ENCODE results near the gene PBX1. TPM values are rescaled to one million over a fixed set of nuclear protein-coding genes. Genes with fewer than 3 reads are reported as not detected.
A peak's percentile ranks its signal among the peaks of the same experiment; 100 is the strongest.

Gene PBX1
- total and polyA plus RNA-seq, 7 donors: 6.7 to 168 (median 118) TPM

DNA sequence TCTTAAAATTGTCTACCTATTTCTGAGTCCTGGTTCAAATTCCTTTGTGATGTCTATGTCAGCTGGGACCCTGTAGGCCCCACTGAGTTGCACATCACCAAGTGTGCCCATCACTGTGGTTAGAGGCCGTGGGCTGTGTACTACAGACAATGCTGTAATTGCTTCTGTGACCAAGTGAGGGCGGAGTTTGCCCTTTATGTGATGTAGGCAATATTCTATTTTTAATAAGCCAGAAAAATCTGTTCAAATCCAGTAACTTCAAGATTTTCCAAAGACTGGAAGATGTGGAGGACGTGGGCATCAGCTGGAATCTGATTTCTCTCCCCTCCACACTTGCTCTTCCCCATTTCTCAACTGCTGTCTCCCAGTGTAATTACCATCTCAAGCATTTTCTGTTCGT, 215.4 kb downstream of the PBX1 start:
- intact Hi-C loops (cut with DNase I): loop anchor here (5.0 kb wide), 1 partner anchor 67 kb away; no protein-coding TSS in a partner anchor
- no peaks in the 10 kb centered on the region for H3K9me3 ChIP-seq
- no peak for TF ChIP-seq EP300 (IDR thresholded peaks at IDR 0.05)
- no peak for TF ChIP-seq POLR2AphosphoS5 (IDR thresholded peaks at IDR 0.05)
- TF ChIP-seq POLR2A (IDR thresholded peaks at IDR 0.05): no peak
- TF ChIP-seq, protein P1, sequence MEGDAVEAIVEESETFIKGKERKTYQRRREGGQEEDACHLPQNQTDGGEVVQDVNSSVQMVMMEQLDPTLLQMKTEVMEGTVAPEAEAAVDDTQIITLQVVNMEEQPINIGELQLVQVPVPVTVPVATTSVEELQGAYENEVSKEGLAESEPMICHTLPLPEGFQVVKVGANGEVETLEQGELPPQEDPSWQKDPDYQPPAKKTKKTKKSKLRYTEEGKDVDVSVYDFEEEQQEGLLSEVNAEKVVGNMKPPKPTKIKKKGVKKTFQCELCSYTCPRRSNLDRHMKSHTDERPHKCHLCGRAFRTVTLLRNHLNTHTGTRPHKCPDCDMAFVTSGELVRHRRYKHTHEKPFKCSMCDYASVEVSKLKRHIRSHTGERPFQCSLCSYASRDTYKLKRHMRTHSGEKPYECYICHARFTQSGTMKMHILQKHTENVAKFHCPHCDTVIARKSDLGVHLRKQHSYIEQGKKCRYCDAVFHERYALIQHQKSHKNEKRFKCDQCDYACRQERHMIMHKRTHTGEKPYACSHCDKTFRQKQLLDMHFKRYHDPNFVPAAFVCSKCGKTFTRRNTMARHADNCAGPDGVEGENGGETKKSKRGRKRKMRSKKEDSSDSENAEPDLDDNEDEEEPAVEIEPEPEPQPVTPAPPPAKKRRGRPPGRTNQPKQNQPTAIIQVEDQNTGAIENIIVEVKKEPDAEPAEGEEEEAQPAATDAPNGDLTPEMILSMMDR (IDR thresholded peaks at IDR 0.05): no peak
- no peak for DNase-seq
- no peak overlapping the region for H3K4me3 ChIP-seq
- H3K36me3 ChIP-seq: no peaks in the 10 kb centered on the region
- 41 to 70% methylated on average over 4 of the region's 4 CpGs for WGBS, 2 donors
- peaks cover 0 to 93% (median 84%) of the 10 kb centered on the region in 4 donors for H3K4me1 ChIP-seq
- H3K27me3 ChIP-seq: no peaks in the 10 kb centered on the region
- H3K27ac ChIP-seq: peak overlapping the region; percentile 72 to 87 (median 80)

DNA sequence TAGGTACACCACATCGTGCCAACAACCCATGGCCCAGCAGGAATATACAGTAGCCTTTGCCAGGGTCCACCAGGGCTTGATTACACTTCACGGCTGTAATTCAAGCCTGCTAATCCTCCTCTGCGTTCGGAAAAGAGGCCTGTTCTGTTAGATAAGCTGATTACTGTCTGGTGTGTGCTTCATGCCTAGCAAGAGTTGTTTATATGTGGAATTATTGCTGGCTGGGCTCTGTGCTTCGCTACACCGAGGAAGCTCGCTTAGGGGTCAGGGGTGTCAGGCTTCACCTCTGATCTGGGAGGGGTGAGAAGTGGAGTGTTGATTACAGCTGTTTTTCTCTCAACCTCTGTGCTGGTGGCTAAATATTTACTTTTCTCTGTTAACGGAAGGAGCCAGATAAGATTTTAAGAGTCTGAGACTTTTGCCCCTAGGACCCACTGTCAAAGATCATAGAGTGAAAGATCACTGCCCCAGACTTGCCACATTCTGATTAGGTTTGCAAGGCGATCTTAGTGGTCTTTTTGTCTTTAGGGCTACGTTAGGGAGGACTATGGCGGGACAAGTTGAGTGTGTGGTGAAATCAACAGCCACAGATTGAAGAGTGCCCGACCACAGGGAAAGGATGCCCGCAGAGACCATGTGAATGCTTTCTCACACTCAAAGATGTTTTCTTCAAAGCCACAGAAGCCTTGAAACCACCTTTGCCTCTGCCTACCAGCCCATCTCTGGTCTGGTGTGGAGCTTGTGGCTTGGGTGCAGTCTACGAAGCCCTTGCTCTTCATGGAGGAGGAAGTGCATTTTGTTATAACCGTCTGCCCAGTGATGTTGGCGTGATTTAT, 216.1 kb downstream of the PBX1 start:
- Histone ChIP-seq H3K36me3 (no peaks in the 10 kb centered on the region), H3K4me1 (peaks cover 0 to 94% (median 85%) of the 10 kb centered on the region in 4 donors), H3K9me3 (no peaks in the 10 kb centered on the region), H3K27me3 (no peaks in the 10 kb centered on the region), H3K4me3 (no peak overlapping the region), H3K27ac (peak overlapping the region; percentile 72 to 87 (median 80))
- 26 to 56% methylated on average over 16 of the region's 16 CpGs for WGBS, 2 donors
- intact Hi-C loops (cut with DNase I): loop anchor here (5.0 kb wide), 1 partner anchor 68 kb away; no protein-coding TSS in a partner anchor
- no peak for DNase-seq
- no peak for TF ChIP-seq EP300 (IDR thresholded peaks at IDR 0.05)
- peak in 1 of 4 donors; percentile 13 for TF ChIP-seq POLR2AphosphoS5 (IDR thresholded peaks at IDR 0.05)

DNA sequence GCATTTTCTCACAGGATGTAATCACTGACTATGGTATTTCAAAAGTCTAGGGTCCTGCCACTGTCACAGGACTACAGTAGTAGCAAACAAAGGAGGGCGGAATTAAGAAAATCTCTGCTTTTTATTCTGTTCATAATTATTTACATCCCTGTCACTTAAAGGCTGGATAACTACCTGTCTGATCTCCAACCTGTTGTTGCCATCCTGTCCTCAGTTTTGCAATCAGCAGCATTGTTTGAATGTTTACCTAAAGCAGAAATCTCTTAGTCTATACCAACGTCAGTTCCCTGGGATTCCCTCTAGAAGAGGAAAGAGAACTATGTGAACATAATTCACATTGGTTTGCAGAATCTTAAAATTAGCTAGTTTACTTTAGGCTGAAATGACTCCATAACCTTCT, 218.5 kb downstream of the PBX1 start:
- H3K9me3 ChIP-seq: no peaks in the 10 kb centered on the region
- H3K27me3 ChIP-seq: no peaks in the 10 kb centered on the region
- no peaks in the 10 kb centered on the region for H3K36me3 ChIP-seq
- TF ChIP-seq, protein P1 (IDR thresholded peaks at IDR 0.05): no peak
- TF ChIP-seq EP300 (IDR thresholded peaks at IDR 0.05) (no peak), POLR2A (IDR thresholded peaks at IDR 0.05) (no peak), POLR2AphosphoS5 (IDR thresholded peaks at IDR 0.05) (no peak)
- intact Hi-C loops (cut with DNase I): no loop called here
- no peak overlapping the region for H3K4me3 ChIP-seq
- peaks cover 0 to 90% (median 85%) of the 10 kb centered on the region in 4 donors for H3K4me1 ChIP-seq
- DNase-seq: no peak
- peak overlapping the region in 2 of 4 donors; percentile 0 to 17 for H3K27ac ChIP-seq
- WGBS, 2 donors: 66 to 74% methylated on average over 2 of the region's 2 CpGs

DNA sequence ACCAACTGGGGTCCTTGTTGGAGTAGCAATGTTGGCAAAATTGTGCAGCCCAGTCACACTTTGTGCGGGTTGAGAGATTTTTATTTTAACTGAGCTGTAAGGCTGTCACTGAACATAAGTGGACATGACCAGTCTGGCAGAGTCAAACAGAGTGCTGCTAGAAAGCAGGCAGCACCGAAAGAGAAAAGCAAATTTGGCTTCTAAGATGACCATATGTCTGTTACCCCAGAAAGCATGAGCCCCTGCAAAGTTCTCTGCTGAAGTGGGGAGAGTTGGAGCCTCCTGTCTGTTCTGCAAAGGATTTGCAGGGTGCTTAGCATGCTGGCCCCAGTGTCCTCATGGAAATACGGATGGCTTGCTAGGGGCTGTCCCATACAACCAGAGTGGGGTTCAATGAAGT, 220.4 kb downstream of the PBX1 start:
- TF ChIP-seq, protein P1 (IDR thresholded peaks at IDR 0.05): no peak
- TF ChIP-seq EP300 (IDR thresholded peaks at IDR 0.05) (no peak), POLR2AphosphoS5 (IDR thresholded peaks at IDR 0.05) (no peak), POLR2A (IDR thresholded peaks at IDR 0.05) (no peak)
- Histone ChIP-seq H3K27me3 (no peaks in the 10 kb centered on the region), H3K36me3 (no peaks in the 10 kb centered on the region), H3K9me3 (no peaks in the 10 kb centered on the region), H3K27ac (peak overlapping the region; percentile 62 to 87 (median 76)), H3K4me3 (no peak overlapping the region), H3K4me1 (peaks cover 0 to 85% (median 82%) of the 10 kb centered on the region in 4 donors)
- intact Hi-C loops (cut with DNase I): no loop called here
- DNase-seq: no peak
- 85 to 91% methylated on average over 3 of the region's 3 CpGs for WGBS, 2 donors

DNA sequence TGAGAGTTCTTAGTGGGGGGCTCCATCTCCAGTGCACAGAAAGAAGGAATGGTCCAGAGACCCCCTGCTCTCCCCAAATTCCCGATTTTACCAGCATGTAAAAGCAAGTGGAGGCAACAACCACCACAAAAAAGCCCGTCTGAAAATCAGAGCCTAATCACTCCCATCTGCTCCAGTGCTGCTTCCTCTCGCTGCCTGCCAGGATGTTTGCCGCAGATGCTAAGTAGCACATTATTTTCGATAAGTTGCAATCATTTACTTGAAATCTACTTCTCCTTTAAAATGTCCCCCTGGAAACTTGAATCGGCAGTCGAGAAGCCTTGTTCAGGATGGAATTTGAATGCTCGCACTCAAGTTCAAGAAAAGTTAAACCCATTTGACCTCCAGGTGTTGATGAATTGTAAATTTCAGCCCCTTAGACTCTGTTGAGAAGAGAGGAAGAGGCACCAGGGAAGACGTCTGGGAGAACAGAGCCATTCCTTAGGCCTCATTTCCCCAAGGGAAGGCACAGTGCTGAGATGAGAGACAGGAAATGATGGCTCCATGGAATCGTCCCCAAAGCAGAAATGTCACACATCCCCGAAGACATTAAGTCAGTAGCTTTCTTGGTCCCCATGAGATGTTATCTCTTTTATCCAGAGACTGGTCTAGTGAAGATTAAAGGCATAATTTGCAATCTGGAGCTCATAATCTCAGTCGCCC, 221.3 kb downstream of the PBX1 start:
- Histone ChIP-seq H3K27ac (peak overlapping the region; percentile 62 to 87 (median 76)), H3K27me3 (no peaks in the 10 kb centered on the region), H3K4me3 (no peak overlapping the region), H3K36me3 (no peaks in the 10 kb centered on the region), H3K4me1 (peaks cover 0 to 85% (median 82%) of the 10 kb centered on the region in 4 donors), H3K9me3 (no peaks in the 10 kb centered on the region)
- DNase-seq: no peak
- TF ChIP-seq POLR2AphosphoS5 (IDR thresholded peaks at IDR 0.05): no peak
- TF ChIP-seq, protein P1 (IDR thresholded peaks at IDR 0.05): no peak
- no peak for TF ChIP-seq EP300 (IDR thresholded peaks at IDR 0.05)
- TF ChIP-seq POLR2A (IDR thresholded peaks at IDR 0.05): no peak
- 80 to 90% methylated on average over 12 of the region's 12 CpGs for WGBS, 2 donors
- intact Hi-C loops (cut with DNase I): no loop called here

Data from sigmoid colon (tissue), 7 donors.